NCI-H510A treated with DMSO at 0.1 percent for 48 hours (cell line): ENCODE results near the gene CORO1C.

Experiments used
- DNase-seq: peaks from one replicate; lab custom pipeline; 2025; lab: John Stamatoyannopoulos, UW

CORO1C gene

DNA sequence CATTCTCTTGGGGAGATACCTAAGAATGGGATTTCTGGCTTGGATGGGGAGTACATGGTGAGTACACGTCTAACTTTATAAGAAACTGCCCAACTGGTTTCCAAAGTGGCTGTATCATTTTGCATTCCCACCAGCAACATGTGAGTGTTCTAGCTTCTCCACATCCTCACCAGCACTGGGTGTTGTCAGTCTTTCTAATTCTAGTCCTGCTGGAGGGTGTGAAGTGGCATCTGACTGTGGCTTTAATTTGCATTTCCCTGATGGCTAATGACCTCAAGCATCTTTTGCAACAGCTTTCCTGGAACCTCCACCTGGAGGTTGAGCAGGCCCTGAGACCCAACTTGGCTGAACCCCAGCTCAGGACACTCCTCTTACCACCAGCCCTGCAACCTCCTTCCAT is 115.4 kb downstream of the CORO1C start:
- no peak for DNase-seq

GRCh38 chr12:108614639-108615038 is 116.7 kb downstream of the CORO1C start:
- DNase-seq: no peak

GRCh38 chr12:108614041-108614440 is 117.3 kb downstream of the CORO1C start:
- no peak for DNase-seq

- DNase-seq: no peak
These were observed 117.8 kb downstream of the CORO1C start for GRCh38 chr12:108613548-108613947.

DNA sequence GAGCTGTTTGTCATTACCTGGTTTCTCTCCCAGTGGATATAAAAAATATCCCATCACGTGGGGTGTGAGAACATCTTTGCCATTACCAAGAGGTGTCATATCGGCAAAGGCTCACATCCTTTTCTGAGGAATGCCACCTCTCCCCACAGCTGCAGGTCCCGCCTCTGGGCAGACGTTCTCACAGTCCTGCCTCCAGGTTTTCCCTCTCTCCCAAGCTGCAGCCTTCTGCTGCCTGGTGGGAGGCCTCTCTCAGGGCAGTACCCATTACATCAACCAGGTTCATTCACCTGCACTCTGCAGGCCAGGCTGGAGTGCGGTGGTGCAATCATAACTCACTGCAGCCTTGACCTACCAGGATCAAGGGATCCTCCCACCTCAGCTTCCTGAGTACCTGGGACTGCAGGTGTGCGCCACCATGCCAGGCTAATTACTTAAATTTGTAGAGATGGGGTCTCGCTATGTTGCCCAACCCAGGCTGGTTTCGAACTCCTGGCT is 118.5 kb downstream of the CORO1C start:
- DNase-seq: no peak

DNA sequence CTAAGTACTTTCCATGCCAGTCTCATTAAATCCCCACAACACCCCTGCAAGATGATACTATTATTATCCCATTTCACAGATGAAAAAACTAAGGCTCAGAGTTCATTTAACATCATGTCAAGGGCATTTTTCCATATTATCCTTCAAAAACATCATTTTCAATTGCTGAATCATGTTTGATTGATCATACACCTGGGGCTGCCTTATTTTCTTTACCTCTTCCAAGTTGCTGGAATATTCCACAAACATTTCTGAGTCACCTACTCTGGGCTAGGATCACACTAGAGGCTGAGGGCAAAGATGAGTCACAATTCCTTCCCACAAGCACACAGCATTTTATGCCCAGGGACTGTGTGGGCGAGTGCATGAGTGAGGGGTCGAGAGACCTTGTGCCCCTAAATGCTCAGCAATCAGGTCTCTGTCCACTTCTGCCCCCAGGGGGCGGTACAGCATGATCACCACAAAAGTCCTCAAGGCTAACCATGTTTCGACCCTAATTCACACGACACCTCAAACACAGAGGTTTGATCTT is 119.4 kb downstream of the CORO1C start:
- no peak for DNase-seq

DNA sequence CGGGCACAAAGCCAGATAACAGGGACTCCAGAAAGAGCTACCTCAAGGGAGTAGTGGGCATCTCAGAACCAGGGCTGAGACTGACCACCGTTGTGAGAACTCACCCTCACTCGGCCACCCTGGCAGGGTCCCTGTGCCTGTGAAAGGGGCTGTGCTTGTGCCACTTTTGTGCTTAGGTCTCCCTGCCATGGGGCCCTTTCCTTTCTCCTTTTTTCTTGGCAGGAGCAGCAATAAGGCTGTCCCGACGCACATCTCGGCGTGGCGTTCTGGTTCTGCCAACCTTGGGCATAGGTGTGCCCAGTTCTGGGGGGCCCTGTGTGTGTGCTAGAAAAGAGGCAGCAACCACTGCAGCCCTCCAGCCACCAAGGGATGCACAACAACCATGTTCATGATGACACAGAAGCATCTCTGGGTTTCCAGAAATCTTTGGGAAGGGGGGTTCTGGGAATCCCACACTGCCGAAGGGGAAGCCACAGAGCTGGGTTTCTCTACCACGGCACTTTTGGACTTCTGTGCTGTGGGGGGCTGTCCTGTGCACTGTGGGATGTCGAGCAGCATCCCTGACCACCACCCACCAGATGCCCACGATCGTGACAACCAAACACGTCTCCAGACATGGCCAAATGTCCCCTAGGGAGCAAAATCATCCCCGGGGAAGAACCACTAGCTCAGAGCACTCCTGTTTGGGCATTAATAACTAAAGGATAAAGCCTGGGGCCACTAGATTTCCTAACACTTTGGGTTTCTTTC is 120.3 kb downstream of the CORO1C start:
- no peak for DNase-seq

DNA sequence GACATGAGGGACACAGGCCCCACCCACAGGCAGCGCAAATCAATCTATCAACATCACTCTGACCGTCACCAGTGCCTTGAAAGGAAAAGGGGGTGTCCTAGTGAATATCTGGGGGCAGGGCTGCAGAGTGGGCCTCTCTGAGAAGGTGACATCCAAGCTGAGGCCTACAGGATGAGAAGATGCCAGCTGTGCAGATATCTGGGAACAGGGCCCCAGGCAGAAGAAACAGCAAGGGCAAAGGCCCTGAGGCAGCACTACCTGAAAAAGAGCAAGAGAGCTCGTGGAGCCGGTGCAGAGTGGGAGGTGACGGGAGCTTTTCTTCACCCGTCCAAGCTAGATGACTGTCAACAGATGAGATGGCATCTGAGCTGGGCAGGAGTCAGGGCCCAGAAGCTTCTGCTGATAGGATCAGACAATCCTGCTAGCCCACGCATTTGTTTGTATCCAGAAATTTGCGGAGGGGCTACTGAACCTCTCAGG is 120.9 kb downstream of the CORO1C start:
- DNase-seq: no peak

- no peak for DNase-seq
These were observed 121.6 kb downstream of the CORO1C start for GRCh38 chr12:108609537-108610335.

DNA sequence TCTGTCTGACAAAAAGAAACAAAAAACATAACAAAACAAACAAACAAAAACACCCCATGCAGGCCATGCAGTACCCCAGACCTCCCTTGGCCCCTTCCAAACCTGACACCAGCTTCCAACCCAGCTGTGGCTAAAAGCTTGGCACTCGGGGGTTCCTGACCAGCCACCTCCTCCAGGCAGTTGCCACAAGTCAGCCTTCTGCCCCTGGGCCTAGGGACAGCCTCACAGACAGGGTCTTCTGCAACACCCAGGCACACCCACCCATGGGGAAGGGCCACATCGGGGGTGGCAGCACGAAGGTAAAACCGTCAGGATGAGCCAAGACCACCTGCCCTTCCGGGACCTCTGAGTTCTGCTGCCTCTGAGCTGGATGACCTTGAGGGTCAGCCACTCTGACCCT is 122.7 kb downstream of the CORO1C start:
- no peak for DNase-seq

GRCh38 chr12:108607981-108608600 is 123.2 kb downstream of the CORO1C start:
- no peak for DNase-seq

DNA sequence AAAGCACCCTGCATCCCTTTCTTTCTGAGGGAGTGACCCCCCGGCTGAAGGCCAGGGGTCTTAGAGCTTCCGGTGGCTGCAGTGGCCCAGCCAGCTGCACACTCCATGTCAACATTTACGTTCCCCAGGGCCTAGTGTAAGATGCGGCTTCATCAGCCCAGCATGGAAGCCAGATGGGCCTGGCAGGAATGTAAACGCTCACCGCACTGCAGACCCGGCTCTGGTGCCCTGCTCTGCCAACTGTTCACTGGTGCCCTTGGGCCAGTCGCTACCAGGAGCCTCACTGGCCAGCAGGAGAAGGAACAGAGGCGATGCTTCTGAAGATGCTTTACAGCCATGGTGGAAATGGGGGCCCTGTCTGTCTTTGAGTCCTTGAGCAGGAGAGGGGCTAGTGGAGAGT is 124.8 kb downstream of the CORO1C start:
- DNase-seq: no peak

DNA sequence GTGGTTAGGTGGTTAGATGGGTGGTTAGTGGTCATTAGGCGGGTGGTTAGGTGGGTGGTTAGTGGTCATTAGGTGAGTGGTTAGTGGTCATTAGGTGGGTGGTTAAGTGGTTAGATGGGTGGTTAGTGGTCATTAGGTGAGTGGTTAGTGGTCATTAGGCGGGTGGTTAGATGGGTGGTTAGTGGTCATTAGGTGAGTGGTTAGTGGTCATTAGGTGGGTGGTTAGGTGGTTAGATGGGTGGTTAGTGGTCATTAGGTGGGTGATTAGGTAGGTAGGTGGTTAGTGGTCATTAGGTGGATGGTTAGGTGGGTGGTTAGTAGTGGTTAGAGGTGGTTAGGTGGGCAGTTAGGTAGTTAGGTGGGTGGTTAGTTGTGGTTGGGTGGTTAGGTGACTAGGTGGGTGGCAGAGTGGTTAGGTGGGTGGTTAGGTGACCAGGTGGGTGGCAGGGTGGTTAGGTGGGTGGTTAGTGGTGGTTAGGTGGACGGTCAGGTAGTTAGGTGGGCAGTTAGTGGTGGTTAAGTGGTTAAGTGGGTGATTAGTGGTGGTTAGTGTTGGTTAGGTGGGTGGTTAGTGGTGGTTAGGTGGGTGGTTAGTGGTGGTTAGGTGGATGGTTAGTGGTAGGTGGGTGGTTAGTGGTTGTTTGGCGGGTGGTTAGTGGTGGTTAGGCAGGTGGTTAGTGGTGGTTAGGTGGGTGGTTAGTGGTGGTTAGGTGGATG is 125.5 kb downstream of the CORO1C start:
- no peak for DNase-seq

- DNase-seq: no peak
These were observed 126.2 kb downstream of the CORO1C start for GRCh38 chr12:108605000-108605689.

GRCh38 chr12:108604208-108604941 is 126.9 kb downstream of the CORO1C start:
- DNase-seq: no peak

- no peak for DNase-seq
These were observed 127.6 kb downstream of the CORO1C start for GRCh38 chr12:108603743-108604142.

GRCh38 chr12:108602976-108603704 is 128.2 kb downstream of the CORO1C start:
- DNase-seq: no peak

- DNase-seq: no peak
These were observed 129.1 kb downstream of the CORO1C start for GRCh38 chr12:108602209-108602705.

DNA sequence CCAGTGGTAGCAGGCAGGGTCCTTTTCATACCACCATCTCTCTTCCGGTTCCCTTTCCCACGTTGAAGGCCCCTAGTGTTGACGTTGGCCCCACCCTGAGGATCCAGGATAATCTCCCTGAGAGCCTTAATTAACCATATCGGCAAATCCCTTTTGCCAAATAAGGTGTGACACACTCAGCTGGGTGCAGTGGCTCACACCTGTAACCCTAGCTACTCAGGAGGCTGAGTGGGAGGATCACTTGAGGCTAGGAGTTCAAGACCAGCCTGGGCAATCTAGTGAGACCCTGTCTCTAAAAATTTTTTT is 130.7 kb downstream of the CORO1C start:
- no peak for DNase-seq
